Endothelial cell of umbilical vein (primary cell): ENCODE data around the gene RBFOX1.

Source experiments
- EZH2 ChIP-seq: IDR thresholded peaks from 2 replicates; pipeline ENCODE4 v1.6.1; 2012; ENCODE audit warnings: borderline replicate concordance, low read depth, mild to moderate bottlenecking, moderate library complexity, low read length, inconsistent platforms; ENCODE audit not compliant: severe bottlenecking
- FOS ChIP-seq: IDR thresholded peaks from 2 replicates; pipeline ENCODE4 v1.6.1; 2011; ENCODE audit warnings: mild to moderate bottlenecking, low read length, moderate library complexity, borderline replicate concordance; ENCODE audit not compliant: insufficient read depth
- GATA2 ChIP-seq: IDR thresholded peaks from 2 replicates; pipeline ENCODE4 v1.7.0; 2011; ENCODE audit warnings: low read depth, mild to moderate bottlenecking, moderate library complexity, mixed read lengths, low read length; ENCODE audit not compliant: insufficient read length, insufficient read depth
- JUN ChIP-seq: IDR thresholded peaks from 2 replicates; pipeline ENCODE4 v1.6.1; 2011; ENCODE audit warnings: borderline replicate concordance, low read depth; ENCODE audit not compliant: insufficient read length, insufficient read depth
- MYC ChIP-seq: IDR thresholded peaks from one replicate; pipeline ENCODE4 v1.6.1; 2011; ENCODE audit warnings: mild to moderate bottlenecking, low read depth, low read length
- POLR2A ChIP-seq: IDR thresholded peaks from 2 replicates; pipeline ENCODE4 v1.6.1; 2012; ENCODE audit warnings: low read depth, mild to moderate bottlenecking, control low read depth, low read length
- POLR2AphosphoS5 ChIP-seq: IDR thresholded peaks from 2 replicates; pipeline ENCODE4 v1.6.1; 2012; ENCODE audit warnings: low read depth, mild to moderate bottlenecking, control low read depth, low read length, moderate library complexity; ENCODE audit not compliant: insufficient read depth
- TF ChIP-seq, protein P1 (sequence below), 2 donors: IDR thresholded peaks; 1 replicate in 1 of 2; 2 replicates in 1 of 2; pipeline ENCODE4 v1.5.1; 2011; ENCODE audit warnings: low read length in 2 of 2, mild to moderate bottlenecking in 2 of 2, moderate library complexity in 2 of 2, control low read depth in 1 of 2, inconsistent platforms in 1 of 2, low read depth in 1 of 2; ENCODE audit not compliant: insufficient read depth in 1 of 2; ENCODE audit errors: extremely low read depth in 1 of 2
- TF ChIP-seq, protein P2 (sequence below): IDR thresholded peaks from 2 replicates; pipeline ENCODE4 v1.6.1; 2011; ENCODE audit not compliant: insufficient read depth, insufficient read length

DNA sequence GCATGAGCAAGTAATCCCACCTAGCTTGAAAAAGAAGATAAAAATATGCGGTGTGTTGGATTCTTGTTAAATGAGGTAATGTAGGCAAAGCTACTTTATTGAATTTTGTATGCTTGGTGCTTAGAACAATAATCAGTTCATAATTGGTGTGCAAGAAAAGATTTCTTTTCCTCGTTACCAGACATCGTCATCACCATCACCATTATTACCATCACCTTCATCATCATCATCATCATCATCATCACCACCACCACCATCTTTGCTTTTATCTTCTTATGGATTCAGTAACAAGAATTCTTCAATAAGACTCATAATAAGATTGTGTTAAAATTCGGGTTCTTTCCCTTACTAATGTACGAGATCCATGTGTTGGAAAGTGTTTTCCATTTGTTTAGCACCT is 173.7 kb downstream of the RBFOX1 start:
- TF ChIP-seq POLR2A (no peak), EZH2 (no peak), POLR2AphosphoS5 (no peak), MYC (no peak), FOS (no peak), JUN (no peak), GATA2 (no peak)
- TF ChIP-seq, protein P1, sequence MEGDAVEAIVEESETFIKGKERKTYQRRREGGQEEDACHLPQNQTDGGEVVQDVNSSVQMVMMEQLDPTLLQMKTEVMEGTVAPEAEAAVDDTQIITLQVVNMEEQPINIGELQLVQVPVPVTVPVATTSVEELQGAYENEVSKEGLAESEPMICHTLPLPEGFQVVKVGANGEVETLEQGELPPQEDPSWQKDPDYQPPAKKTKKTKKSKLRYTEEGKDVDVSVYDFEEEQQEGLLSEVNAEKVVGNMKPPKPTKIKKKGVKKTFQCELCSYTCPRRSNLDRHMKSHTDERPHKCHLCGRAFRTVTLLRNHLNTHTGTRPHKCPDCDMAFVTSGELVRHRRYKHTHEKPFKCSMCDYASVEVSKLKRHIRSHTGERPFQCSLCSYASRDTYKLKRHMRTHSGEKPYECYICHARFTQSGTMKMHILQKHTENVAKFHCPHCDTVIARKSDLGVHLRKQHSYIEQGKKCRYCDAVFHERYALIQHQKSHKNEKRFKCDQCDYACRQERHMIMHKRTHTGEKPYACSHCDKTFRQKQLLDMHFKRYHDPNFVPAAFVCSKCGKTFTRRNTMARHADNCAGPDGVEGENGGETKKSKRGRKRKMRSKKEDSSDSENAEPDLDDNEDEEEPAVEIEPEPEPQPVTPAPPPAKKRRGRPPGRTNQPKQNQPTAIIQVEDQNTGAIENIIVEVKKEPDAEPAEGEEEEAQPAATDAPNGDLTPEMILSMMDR (IDR thresholded peaks at IDR 0.05; ENCODE audit: extremely low read depth in 1 of 2, insufficient read depth in 1 of 2, low read depth in 1 of 2, low read length in 2 of 2) = no peak
- TF ChIP-seq, protein P2, sequence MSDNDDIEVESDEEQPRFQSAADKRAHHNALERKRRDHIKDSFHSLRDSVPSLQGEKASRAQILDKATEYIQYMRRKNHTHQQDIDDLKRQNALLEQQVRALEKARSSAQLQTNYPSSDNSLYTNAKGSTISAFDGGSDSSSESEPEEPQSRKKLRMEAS = no peak
